ENCODE data around the gene ELP6.

- TF ChIP-seq CTCF (IDR thresholded peaks at IDR 0.05 in 4 of 5, conservative IDR thresholded peaks at IDR 0.05 in 1 of 5) (no peak), POLR2A (IDR thresholded peaks at IDR 0.05) (no peak)
Measured at GRCh38 chr3:47536967-47537366, 23.5 kb upstream of the ELP6 start.
